GM21786 (cell line): Measurements from ENCODE around the gene HMGA1.
"Not testable (repeated sequence)": the region's sequence is repeated elsewhere in the genome, so short reads cannot be mapped to it uniquely, and the experiment has no call there.

Experiments used
- ATAC-seq: cut with Tn5 transposase; IDR thresholded peaks from one replicate; pipeline ENCODE4 v1.9.1; 2021; ENCODE audit not compliant: unreplicated experiment

HMGA1 gene

DNA sequence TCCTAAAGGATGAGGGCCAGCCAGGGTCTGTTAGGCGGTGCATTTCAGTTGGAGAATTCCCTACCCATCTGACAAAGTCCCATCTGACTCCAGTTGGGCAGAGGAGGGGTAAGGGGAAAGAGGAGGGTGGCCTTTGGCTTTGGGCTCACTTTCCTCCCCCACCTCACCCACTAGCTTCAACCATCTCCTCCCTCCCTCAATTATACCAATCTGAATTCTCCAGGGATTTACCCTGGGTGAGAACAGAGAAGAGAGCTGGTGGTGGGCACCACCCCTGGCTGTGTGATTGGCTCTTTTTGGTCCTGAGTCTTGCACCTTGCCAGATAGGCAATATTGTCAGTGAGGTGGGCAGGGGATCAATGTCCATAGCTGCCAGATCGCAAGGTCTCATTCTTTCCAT is 3.2 kb downstream of the HMGA1 start:
- no peak for ATAC-seq

DNA sequence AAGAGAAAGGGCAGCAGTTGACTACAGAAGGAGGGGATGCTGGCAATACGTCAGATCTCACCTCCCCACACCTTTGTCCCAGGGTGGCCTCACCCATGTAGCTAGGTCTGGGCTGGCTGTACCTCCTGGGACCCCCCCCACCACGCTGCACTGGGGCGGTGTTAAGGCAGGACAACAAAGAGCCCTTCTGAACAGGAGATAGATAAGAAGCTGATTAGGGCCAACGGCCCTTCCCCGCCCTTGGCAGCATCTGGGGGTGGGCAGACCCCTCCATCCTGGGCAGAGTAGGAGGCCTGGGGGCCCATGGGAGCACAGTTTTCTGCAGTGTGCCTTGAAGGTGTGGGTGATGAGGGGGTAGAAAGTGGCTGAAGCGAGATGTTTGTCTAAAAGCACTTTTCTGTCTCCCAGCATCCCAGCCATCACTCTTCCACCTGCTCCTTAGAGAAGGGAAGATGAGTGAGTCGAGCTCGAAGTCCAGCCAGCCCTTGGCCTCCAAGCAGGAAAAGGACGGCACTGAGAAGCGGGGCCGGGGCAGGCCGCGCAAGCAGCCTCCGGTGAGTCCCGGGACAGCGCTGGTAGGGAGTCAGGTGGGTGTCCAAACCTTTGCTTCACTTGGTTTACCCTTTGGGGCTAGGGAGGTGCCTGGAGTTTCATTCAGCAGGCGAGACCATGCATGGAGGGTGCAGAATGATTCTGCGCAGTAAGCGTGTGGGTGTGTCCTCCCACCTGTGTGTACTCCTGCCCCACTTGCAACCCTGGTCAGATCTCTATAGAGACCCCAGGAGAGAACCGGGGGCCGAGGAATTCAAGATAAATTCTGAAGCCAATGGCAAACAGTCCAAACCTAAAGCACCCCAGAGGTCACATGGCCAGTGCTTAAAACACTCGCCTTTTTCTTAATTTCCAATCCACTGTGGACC is 3.9 kb downstream of the HMGA1 start:
- no peak for ATAC-seq

DNA sequence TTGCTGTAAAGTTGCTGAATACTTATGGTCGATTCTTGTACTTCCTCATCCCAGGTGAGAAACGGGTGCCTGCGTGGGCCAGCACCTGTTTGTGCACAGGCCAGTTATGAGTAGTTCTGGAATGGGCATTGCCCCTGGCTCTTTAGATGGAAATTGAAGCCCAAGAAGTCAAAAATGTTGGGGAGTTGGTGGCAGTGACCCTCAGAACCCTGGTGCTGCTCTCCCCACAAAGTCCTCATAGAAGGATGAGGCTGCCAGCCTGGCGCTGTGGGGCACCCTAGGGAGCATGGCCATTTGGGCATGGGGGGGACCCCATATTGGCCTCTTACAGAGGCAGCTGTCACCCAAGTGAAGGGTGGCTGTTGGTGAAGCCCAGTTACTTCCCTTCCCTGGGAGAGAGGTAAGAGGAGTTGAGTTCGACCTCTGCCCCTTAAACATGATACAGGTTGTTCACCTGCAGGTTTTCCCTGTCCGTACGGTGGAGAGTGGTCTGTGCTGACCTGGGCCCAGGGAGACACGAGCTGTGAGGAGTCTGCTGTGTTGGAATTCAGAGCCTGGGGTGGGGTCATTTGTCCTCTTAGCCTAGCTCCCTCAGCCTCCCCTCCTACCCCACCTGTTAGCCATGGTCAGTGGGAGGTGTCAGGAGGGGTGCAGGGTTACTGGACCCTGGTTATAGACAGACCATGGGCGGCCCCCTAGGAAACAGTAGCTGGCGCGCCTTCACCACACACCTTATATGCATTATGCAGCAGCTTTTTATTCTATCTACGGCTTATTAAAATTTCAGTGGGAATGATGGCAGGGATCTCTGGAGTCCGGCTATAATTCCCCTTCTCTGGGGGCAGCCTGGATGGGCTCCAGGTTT is 4.9 kb downstream of the HMGA1 start:
- no peak for ATAC-seq

DNA sequence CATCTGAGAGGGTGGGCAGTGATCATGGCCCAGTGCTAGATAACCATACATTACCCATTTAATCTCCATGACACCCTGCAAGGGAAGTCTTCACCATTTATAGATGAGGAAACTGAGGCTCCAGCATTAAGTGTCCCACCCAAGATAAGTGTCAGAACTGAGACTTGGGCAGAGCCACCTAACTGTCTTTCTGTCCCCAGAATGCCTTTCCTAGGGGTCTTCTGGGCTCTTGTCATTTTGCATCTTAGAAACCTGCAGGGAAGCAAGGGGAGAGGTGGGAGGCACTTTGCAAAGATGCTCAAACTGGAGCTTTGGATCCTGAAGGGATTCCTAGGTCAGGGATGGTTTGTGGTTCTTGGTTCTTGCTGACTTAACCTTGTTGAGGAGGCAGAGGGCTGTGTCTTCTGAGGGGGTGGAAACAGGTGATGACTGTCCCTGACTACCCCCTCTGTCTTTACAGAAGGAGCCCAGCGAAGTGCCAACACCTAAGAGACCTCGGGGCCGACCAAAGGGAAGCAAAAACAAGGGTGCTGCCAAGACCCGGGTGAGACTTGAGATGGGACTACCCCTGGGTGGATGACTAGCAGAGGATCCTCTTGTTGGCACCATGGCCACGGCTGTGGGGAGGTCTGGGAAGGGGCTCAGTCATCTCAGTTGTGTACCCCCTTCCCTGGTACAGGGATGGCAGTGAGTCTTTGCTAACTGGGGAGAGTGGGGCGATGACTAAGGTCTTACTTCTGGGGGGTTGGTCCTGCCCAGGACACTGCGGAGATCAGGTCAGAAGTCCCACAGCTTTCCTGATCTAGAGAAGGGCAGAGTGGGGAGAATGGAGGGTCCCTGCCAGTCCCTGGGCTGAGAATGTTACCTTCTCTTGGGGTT is 5.8 kb downstream of the HMGA1 start:
- ATAC-seq = no peak

DNA sequence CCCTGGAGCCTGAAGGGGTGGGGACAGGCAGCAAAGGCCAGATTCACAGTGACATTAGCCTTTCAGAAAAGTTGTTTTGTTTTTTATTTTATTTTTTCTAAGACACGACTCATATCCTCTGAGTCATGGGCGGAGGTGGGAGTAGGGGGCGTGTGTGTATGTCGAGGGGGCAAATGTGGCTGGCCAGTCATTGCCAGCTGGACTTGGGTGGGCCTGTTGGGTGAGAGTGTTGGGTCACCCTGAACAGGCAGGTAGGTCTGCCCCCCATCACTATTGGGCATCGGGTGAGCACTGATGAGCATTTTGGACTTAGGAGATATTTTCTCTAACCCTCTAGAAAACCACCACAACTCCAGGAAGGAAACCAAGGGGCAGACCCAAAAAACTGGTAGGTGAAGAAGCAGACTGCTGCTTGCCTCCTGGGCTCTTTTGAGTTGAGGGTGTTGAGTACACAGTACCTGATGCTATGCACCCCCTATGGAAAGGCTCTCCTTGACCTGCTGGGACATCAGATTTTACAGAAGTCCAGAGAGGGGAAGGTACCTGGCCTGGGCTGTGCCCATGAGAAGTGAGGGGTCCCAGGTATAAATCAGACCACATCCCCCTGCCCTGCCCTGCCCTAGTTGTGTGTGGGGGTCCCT is 6.6 kb downstream of the HMGA1 start:
- no peak for ATAC-seq

DNA sequence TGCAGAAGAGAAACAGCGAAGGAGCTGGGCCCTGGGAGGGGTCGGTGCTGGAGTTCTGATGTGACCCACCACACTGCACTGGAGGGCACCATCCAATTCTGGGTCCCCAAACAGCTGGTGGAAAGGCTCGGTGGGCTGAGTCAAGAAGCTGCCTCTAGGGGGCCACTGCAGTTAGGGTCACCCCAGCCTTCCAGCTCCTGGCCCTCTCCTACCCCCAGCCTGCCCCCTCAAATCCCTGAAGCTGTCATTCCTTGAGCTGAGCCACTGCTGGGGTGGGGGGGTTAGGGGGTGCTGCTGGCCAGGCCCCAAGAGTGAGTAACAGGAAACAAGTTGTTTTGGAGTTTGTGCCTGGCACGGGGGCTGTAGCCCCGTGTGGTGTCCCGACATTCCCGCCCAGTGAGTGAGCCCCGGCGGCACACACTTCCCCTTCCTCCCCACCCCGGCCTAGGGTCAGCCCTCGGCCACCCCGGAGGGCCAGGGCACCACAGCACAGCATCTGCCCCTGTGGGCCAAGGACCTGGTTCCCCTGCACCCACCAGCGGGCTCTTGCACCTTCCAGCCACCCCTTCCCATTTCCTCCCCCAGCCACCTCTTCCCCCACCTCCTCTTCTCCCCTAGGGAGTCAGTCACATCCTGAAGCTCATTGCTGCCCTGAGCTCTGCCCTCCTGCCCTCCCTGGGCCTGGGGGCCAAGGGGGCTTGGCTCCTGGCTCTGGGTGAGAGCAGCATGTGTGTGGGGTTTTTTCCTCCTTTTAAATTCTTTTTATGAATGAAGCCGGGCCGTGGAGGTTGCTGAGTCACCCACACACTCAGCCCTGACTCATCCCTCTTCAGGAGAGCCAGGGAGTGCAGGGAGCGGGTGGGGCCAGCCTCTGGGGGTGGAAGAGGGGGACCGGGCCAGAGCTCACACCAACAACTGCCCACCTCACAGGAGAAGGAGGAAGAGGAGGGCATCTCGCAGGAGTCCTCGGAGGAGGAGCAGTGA is 7.5 kb downstream of the HMGA1 start:
- no peak for ATAC-seq

DNA sequence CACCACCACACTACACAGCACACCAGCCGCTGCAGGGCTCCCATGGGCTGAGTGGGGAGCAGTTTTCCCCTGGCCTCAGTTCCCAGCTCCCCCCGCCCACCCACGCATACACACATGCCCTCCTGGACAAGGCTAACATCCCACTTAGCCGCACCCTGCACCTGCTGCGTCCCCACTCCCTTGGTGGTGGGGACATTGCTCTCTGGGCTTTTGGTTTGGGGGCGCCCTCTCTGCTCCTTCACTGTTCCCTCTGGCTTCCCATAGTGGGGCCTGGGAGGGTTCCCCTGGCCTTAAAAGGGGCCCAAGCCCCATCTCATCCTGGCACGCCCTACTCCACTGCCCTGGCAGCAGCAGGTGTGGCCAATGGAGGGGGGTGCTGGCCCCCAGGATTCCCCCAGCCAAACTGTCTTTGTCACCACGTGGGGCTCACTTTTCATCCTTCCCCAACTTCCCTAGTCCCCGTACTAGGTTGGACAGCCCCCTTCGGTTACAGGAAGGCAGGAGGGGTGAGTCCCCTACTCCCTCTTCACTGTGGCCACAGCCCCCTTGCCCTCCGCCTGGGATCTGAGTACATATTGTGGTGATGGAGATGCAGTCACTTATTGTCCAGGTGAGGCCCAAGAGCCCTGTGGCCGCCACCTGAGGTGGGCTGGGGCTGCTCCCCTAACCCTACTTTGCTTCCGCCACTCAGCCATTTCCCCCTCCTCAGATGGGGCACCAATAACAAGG is 8.5 kb downstream of the HMGA1 start:
- ATAC-seq = not testable (repeated sequence)

DNA sequence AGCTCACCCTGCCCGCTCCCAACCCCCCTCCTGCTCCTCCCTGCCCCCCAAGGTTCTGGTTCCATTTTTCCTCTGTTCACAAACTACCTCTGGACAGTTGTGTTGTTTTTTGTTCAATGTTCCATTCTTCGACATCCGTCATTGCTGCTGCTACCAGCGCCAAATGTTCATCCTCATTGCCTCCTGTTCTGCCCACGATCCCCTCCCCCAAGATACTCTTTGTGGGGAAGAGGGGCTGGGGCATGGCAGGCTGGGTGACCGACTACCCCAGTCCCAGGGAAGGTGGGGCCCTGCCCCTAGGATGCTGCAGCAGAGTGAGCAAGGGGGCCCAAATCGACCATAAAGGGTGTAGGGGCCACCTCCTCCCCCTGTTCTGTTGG is 9.1 kb downstream of the HMGA1 start:
- ATAC-seq = not testable (repeated sequence)

DNA sequence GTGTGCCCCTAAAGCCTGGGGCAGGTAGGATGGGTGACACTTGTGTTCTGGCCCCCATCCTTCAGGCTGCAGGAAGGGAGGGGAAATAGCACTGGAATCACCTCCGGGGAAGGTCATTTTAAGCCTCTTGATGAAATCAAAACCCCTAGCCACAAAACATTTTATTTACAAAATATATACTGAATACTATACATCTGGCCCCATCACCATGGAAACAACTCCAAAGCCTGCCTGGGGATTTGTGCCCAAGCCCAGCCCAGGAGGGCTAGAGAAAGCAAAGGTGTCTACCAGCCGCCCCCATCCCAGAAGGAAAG is 9.5 kb downstream of the HMGA1 start:
- no peak for ATAC-seq

DNA sequence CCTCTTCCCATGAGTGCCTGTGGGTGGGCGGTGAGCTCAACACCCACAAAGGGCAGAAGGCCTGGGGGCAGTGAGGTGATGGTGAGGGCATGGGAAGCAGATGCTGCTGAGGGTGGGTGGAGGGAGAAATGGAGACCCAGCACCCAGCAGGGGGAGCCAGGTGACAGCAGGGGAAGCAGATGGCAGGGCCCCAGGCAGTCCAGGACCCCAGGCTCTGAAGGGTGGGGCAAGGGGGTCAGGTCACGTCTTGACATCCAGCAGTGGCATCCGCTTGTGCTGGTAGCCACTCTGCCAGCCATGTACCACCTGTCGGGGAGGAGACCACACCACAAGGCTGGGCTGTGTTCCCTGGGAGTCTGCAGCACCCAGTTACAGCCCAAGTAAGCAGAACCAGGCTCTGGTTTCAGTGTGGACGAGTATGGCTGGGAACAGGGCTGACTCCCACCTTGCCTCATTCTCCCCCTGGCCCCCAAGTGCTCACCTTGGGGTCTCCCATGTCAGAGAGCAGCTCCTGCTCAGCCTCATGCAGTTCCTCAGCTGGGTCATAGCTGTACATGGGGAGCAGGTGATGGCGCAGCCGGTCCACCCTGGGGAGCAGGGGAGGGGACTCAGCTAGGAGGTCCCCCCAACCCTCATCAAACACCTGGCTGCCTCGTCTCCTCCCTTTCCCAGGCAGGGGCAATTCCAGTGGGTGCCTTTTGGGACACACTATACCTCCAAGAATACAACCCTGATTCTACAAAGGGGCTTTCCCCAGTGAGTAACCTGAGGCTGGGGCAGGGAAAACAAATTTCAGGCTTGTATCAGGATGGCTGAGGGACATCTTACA is 10.1 kb downstream of the HMGA1 start:
- no peak for ATAC-seq

DNA sequence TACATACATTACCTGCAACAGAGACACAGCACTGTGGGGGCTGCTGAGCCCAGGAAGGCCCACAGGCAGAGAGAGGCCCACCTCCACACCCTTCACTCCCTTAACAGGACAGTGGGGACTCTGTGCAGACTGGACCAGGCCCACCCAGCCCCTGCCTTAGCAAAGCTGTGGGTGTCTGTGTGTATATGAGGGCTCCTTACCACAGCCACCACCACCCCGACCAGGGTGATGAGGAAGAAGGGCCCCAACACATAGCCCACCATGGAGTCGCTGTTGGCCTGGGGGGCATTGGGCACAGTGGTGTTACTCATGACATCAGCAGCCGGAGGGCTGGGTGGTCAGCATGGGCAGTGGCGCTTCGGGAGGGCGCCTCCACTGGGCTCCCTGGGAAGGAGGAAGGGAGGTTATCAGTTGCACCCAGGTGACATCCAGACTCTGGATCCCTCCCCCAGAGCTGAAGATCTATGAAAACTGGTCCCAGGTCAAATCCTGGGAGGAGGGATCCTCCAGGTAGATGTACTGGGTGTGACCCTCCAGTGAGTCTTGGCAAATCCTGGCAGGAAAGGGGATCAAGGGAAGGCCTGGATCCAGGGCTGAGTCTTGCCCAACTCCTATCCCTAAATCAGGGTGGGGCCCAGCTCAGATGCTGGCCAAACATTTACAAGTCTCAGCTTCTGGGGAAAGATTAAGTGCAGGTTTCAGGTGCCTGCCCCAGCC is 11.0 kb downstream of the HMGA1 start:
- no peak for ATAC-seq

DNA sequence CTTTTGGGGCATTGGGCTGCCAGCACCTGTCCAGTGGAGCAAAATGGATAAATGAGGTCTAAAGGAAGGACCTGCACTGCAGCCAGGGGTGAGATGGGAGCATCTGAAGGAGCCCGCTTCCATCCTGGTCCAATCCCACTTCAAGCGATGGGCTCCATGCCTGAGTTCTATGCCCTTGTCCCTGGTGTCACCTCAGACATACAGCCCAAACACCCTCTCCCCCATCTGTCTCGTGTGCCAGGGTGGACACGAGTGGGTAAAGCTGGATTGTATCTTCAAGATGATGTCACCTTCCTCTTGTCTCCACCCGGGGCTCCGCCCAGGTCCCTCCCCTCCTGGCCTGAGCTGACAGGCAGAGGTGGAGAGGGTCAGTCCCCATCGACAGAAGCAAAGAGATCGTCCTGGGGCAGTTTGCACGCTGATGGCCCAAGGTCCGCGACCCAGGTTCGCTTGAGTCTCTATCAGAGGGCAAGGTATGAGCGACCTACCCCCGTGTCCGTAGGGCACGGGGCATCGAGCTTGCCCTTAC is 11.6 kb downstream of the HMGA1 start:
- peak; percentile 23 for ATAC-seq

DNA sequence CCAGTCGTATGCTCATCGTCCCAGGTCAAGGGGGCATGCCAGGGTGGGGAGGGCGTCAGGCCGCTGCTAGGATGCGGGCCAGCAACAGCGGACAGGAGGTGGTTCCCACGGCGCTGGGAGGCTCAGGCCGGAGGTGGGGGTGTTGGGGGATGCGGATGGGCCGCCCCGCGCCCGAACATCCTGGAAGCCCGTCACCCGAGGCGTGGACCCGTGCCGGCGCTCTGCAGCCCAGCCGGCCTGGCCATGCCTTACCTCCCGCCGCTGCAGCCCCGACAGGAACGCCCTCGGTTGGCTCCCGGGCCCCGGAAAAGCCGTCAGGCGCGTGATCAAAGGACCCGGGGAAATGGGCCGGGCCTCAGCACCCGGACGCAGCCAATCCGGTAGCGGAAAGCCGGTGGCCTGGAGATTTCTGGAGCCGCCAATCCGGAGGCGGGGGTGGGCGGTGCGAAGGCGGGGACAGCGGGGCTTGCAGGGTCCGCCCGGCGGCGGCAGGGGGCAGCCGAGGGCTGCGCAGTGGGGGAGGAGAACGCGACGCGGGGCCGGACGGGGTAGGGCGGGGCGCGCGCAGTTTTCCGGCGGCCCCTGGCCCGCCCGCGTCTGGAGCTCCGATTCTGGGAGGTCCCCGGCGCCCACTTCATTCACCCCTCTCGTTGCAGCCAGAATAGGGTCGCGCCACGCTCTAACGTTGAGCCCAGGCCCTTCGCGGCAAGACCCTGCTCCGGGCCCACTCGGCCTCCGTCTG is 12.2 kb downstream of the HMGA1 start, which contains the start of gene SMIM29:
Gene SMIM29, minus strand, starts transcription at position 280 of the 742 bp plus-strand sequence. CDS start 1,215 bp downstream, outside the sequence.
- peak; percentile 78 for ATAC-seq

DNA sequence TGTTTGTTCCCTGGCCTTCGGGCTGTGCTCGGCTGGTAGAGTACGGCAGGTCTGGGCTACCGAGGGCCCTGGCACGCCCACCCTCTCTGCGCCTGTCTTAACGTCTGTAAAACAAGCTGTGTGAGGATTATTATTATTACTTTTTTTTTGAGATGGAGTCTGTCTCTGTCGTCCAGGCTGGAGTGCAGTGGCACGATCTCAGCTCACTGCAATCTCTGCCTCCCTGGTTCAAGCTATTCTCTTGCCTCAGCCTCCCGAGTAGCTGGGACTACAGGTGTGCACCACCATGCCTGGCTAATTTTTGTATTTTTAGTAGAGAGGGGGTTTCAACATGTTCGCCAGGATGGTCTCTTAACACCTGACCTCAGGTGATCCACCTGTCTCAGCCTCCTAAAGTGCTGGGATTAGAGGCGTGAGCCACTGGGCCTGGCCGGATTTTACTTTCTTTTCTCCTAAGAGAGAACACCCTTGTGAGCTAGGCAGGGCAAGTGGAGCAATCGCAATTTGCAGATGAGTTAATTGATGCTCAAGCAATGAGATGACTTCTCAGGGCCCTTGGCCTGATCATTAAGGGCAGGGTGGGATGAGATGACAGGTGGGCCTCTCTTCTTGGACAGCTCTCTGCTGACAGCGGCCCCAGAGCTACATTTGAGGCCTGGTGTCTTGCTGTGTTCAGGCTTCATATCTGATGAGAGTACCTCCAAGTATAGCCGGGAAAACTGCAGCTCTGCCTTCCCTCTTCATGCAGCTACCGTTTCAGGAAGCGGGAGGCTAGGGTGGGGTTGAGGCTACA is 13.0 kb downstream of the HMGA1 start:
- ATAC-seq = peak; percentile 23

DNA sequence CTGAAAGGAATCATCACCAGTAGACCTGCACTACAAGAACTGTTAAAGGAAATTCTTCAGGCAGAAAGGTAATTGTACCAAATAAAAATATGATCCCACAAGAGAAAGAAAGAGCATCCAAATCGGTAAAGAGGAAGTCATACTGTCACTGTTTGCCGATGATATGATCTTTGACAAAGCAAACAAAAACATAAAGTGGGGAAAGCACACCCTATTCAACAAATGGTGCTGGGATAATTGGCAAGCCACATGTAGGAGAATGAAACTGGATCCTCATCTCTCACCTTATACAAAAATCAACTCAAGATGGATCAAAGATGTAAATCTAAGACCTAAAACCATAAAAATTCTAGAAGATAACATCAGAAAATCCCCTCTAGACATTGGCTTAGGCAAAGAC is 15.7 kb downstream of the HMGA1 start:
- ATAC-seq = not testable (repeated sequence)
